LNCaP clone FGC (cell line): Measurements from ENCODE around the gene GTPBP8.

Experiments
- DNase-seq: peaks from one replicate; pipeline ENCODE4 v3.0.0-alpha.2; 2011; ENCODE audit warnings: low read depth
- H3K4me3 ChIP-seq: 2 replicates; pipeline ENCODE4 v1.5.1; 2011; ENCODE audit warnings: mild to moderate bottlenecking, low read depth, low read length, control low read depth
- TF ChIP-seq, protein P1 (sequence below): IDR thresholded peaks from 2 replicates; pipeline ENCODE4 v1.5.1; 2012; ENCODE audit warnings: mild to moderate bottlenecking; ENCODE audit not compliant: control insufficient read depth, insufficient read depth; ENCODE audit errors: extremely low read depth

Gene GTPBP8

DNA sequence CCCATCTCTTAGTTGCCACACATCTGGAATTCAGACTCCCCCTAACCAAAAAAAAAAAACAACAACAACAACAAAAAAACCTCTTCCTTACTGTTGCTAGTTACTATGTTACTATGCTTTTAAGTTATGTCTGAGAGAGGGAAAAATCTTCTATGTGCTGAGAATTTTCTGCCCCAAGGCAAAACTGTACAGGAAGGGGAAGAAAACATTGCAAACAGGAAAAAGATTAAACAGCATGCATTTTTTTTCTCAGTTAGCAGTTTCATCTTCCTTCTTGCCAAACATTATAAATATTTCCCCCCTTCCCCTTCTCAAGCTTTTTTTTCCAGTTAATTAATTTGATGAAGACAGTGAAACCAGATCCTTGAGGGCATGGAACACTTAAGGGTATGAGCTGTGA lies 14.8 kb upstream of the GTPBP8 start:
- H3K4me3 ChIP-seq, result no peak overlapping the region
- no peak for DNase-seq
- TF ChIP-seq, protein P1, sequence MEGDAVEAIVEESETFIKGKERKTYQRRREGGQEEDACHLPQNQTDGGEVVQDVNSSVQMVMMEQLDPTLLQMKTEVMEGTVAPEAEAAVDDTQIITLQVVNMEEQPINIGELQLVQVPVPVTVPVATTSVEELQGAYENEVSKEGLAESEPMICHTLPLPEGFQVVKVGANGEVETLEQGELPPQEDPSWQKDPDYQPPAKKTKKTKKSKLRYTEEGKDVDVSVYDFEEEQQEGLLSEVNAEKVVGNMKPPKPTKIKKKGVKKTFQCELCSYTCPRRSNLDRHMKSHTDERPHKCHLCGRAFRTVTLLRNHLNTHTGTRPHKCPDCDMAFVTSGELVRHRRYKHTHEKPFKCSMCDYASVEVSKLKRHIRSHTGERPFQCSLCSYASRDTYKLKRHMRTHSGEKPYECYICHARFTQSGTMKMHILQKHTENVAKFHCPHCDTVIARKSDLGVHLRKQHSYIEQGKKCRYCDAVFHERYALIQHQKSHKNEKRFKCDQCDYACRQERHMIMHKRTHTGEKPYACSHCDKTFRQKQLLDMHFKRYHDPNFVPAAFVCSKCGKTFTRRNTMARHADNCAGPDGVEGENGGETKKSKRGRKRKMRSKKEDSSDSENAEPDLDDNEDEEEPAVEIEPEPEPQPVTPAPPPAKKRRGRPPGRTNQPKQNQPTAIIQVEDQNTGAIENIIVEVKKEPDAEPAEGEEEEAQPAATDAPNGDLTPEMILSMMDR, result no peak

- no peak overlapping the region for H3K4me3 ChIP-seq
- DNase-seq, result no peak
- TF ChIP-seq, protein P1, result no peak
These were observed 13.8 kb upstream of the GTPBP8 start for GRCh38 chr3:112976953-112977352.

DNA sequence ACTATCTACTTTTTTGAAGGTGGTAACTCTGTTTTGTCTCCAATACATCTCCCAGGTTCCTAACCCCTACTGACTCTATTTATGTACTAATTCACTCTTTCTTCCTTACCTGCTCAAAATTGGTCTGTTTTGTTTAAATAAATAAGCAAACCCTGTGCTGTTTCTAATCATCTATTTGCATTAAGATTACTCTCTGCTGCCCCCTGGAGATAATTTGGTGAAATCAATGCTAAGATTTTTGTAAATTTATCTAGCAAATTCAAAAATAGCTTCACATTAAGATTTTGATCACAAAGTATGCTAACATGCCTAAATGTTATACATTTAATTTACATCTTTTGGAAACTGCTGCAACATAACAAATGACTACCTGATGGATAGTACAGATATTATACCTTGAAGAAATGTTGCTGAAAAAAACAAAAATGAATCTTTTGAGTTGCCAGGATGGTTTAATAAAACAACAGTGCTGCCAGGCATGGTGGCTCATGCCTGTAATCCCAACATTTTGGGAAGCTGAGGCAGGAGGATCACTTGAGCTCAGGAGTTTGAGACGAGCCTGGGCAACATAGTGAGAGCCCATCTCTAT lies 11.4 kb upstream of the GTPBP8 start:
- TF ChIP-seq, protein P1, result peak; percentile 49
- H3K4me3 ChIP-seq, result no peak overlapping the region
- no peak for DNase-seq

DNA sequence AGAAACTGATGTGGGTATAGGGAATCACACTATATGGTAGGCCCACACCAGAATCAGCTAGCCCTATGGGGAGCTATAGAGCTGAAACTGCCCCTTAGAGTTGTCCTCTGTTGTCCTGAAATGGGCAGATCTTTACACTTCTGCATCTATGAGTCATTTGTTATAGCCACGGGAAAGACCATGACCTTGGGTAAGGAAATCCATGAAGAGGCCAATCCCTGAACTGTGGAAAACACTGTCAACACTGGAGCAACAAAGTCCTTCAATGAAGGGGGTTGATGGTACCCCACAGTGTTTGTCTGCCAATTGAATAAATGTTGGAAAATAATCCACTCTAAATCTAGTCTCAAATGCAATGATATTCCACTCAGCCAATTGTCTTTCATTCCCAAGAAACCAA lies 10.7 kb upstream of the GTPBP8 start:
- H3K4me3 ChIP-seq, result no peak overlapping the region
- no peak for DNase-seq
- TF ChIP-seq, protein P1, result no peak

GRCh38 chr3:112982710-112983109 lies 8.1 kb upstream of the GTPBP8 start:
- TF ChIP-seq, protein P1, result no peak
- no peak overlapping the region for H3K4me3 ChIP-seq
- DNase-seq, result no peak

- no peak overlapping the region for H3K4me3 ChIP-seq
- TF ChIP-seq, protein P1, result no peak
- DNase-seq, result peak; percentile 81
These were observed 6.3 kb upstream of the GTPBP8 start for GRCh38 chr3:112984485-112984884.

DNA sequence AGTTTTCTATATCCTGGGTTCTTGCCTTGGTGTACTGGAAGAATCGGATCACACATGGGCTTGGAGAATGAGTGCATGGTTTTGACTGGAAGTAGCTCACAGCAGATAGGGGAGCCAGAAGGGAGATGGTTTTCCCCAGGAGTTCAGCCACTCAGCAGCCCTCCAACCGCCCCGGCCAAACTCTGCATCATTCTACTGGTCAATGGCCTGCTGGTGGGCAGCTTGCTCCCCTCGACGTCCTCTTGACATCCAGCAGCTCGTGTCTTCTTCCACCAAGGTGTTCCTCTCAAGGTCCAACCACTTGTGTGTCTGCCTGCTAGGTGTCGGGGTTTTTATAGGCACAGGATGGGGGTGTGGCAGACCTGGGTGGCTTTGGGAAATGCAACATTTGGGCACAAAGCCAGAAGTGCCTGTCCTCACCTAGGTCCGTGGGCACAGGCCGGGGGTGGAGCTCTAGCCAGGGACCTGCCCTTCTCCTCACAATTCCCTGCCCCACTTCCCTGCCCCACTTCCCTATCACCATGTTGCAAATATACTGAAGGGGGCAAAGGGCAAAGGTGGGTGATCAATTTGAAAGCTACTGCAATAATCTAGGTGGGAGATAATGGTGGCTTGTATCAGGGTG lies 3.0 kb upstream of the GTPBP8 start:
- TF ChIP-seq, protein P1, result no peak
- H3K4me3 ChIP-seq, result no peak overlapping the region
- no peak for DNase-seq
